ENCODE data around the gene TINAGL1.

The TINAGL1 gene

DNA sequence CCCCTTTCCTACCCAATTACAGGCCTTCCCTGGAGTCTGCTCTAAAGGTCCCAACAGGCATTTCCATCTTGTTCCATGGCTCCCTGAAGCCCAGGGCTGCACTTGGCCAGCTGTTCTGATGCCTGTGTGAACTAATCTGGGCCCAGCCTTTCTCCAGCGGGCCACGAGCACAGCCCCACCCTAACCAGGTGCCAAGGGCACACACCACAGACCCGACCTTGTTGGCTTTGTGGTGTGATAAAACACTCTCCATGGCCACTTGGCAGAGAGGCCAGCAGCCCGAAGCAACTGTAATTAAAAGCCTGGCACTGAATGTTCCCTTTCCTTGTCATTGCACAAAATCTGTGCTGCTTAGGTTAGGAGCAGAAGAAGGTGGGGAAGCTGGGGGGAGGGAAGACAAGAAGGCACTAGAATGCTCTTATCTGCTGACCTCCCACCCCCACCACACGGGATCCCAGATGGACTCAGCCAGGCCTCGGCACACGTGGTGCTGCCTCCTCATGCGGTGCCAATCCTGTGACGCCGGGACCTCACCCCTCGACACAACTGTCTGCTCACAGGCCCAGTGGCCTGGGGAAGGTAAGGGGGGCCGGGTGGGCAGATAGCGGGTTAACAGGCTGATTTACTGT lies 51.1 kb downstream of the TINAGL1 start:
- DNase-seq (ENCODE audit: low read depth in 3 of 3) = no peak

DNA sequence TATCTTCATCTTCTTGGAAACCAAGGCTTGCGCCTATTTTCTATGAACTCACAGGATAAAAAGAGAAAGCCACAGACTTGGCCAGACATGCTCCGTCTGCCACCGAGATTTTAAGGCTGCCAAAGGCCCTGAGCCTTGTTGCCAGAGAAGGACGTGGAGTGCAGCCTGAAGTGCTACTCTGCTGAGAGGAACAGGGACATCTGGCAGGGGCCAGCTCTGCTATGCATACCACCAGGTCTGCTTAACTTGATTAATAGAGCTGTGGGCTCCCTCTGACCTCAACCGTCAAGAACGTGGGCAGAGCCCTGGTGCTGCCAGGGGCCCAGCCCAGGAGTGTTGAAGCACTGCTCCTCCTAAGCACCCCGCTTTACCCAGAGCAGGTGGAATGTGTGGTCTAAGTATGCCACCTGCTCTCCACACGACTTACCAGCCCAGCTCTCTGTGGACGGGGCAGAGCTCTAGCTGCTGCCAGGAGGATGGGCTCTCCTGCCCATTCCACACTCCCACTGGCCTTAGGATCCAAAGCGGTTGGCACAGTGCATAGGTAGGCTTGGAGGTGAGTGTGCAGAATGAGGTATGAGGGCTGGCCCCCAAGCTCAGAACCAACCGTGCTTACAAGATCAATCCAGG lies 51.7 kb downstream of the TINAGL1 start:
- DNase-seq (ENCODE audit: low read depth in 3 of 3) = no peak

DNA sequence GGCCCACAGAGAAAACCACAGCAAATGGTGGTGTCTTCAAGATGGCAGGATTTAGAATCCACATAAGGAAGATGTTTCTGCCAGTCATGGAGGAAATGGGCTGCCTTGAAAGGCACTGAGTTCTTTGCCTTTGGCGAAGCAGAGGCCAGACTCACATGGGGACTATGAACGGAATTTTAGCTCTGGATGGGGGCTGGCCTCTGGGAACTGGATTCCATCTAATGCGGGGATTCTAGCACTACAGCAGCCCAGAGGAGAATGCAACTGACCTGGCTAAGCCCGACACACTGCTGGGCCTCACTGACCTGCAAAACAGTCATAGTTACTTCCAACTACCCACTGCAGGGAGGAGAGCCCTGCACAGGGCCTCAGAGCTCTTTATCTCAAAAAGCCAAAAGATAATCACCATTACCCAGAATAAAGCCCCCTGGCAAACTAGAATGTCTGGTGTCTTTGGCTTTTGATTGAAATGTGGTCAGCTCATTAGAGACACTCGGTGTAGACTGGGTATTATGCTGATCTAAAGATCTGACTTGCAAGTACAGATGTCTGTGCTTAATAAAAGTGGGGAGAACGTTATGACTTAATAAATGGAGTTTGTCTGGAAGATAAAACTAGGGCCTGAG lies 52.7 kb downstream of the TINAGL1 start:
- no peak for DNase-seq (ENCODE audit: low read depth in 3 of 3)

DNA sequence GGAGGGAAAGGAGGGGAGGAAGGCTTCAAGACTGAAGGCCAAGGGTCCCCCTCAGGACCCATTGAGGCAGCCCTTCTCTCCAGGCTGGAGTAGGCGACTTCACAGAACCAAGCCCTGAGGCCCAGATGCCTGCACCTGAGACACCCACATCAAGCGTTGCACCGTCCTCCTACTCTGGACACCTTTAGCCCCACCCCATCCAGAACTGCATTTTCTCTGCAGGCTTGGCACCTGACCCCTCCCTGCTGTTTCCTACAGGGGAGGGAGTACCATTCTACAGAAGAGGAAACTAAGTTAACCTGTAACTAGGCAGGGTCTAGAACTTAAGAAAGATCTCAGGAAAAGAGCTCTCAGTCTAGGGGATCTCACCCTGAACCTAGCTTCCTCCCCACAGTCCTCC lies 56.3 kb downstream of the TINAGL1 start:
- no peak for DNase-seq (ENCODE audit: low read depth in 3 of 3)

DNA sequence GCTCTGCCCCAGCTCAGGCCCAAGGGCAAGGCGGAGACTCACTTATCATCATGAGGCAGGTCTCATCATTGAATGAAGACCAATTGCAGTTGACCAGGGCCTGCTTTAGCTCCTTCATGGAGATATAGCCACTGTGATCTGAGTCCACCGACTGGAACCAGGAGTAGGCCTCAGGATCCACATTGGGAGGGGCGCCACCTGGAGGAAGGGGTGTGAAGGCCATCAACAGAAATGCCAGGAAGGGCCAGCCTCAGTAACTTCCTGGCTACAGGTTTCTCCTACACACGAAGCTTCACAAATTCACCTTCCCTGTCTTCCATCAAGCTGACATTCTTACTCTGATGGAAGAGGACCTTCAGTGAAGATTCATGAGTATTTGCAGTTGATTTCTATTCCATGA lies 56.8 kb downstream of the TINAGL1 start:
- no peak for DNase-seq (ENCODE audit: low read depth in 3 of 3)
